Activated CD8-positive, alpha-beta memory T cell treated with anti-CD3 and anti-CD28 coated beads for 4 hours (primary cell): ENCODE data around the gene CDRT15.
"Not testable (repeated sequence)": the region's sequence is repeated elsewhere in the genome, so short reads cannot be mapped to it uniquely, and the experiment has no call there.

Experiments
- DNase-seq, 2 donors: peaks; one replicate each; pipeline ENCODE4 v3.0.0-alpha.2; 2020; ENCODE audit warnings: low read depth in 2 of 2

The CDRT15 gene

DNA sequence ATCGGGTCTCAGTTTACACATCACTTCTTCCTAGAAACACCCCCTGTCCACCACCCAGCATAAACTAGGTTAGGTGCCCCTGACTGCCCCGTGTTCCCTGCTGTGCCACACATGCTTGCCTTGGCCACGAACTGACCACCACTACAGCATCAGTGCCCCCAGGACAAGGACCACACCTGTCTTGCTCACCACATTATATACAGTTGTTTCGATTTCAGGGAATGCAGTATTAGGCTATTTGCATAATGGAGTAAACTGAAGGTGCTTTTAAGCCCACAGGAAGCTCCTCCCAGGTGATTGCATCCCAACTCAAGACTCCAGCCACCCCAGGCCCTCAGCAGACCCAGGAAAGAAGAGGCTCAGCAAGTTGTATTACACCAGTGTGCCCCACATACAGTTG is 50.2 kb downstream of the CDRT15 start:
- DNase-seq = not testable (repeated sequence)
